ENCODE measurements around the gene DEUP1. TPM values are rescaled to one million over a fixed set of nuclear protein-coding genes. Genes with fewer than 3 reads are reported as not detected.
A peak's percentile ranks its signal among the peaks of the same experiment; 100 is the strongest.

DEUP1 gene
- total RNA-seq: under 1 TPM; 0.34 to 0.50 TPM
- polyA plus RNA-seq (ENCODE audit: insufficient read length in 6 of 6): 1 to 10 TPM; 1.7 to 3.8 (median 3.2) TPM
- long read RNA-seq, donor 1, partial matches to known transcripts: 0 of 27 reads
- long read RNA-seq, donor 1, other reads (novel, unspliced or antisense): 26 of 27 reads
- long read RNA-seq, donor 2, partial matches to known transcripts: 0 of 27 reads
- long read RNA-seq, donor 2, other reads (novel, unspliced or antisense): 27 of 27 reads
- long read RNA-seq, donor 3, partial matches to known transcripts: 0 of 14 reads
- long read RNA-seq, donor 3, other reads (novel, unspliced or antisense): 14 of 14 reads
- long read RNA-seq, donor 4: 0 reads
- long read RNA-seq, donor 5, partial matches to known transcripts: 0 of 17 reads
- long read RNA-seq, donor 5, other reads (novel, unspliced or antisense): 17 of 17 reads
- long read RNA-seq, donor 6, partial matches to known transcripts: 10 of 38 reads
- long read RNA-seq, donor 6, other reads (novel, unspliced or antisense): 28 of 38 reads
- long read RNA-seq, donor 7, partial matches to known transcripts: 0 of 1 reads
- long read RNA-seq, donor 7, other reads (novel, unspliced or antisense): 0 of 1 reads
- long read RNA-seq, donor 8: 0 reads
- long read RNA-seq, donor 9: 0 reads
- long read RNA-seq, donor 10: 0 reads
- long read RNA-seq, donor 11, partial matches to known transcripts: 0 of 12 reads
- long read RNA-seq, donor 11, other reads (novel, unspliced or antisense): 12 of 12 reads
- long read RNA-seq, donor 12: 0 reads

DNA sequence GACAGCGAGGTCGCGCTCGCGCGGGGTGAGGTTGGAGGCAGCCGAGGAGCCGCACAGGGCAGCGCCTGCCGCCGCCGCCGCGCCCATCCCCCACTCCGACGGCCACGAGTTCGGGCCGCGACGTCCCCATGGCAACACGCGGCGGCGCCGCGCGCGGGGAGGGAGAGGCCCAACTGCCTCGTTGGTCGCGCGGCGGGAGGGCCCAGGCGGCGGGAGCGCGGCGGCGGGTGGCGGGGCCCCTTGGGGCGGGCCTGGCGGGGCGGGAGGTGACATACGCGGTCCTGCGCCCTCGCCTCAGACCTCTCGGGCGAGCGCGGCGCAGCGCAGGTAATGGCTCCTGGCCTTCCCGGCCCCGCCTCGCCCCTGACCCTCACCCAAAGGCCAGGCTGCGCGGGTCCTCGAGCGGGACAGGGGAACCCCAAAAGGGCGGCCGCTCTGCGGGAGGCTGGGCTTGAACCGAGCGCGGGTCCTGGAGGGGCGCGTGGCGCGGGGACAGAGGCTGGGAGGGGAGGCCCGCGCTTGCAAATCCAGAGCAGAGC lies at the start of gene DEUP1:
Gene DEUP1, plus strand, starts transcription at position 297 of the 539 bp plus-strand sequence. CDS start 1,518 bp downstream, outside the sequence.
- no peak within 1 kb of the TSS for H3K27ac ChIP-seq
- peak; percentile 99 for ATAC-seq
- no peaks in the 10 kb centered on the region for H3K9me3 ChIP-seq
- no peaks in the 10 kb centered on the region for H3K36me3 ChIP-seq
- peak within 1 kb of the TSS; percentile 24 to 31 for H3K4me3 ChIP-seq
- TF ChIP-seq CTCF (IDR thresholded peaks at IDR 0.05): no peak
- peaks cover 6 to 29% of the 10 kb centered on the region in 2 donors for H3K27me3 ChIP-seq
- peak; percentile 59 to 87 (median 76) for DNase-seq
- intact Hi-C loops (cut with DNase I): no loop called here
- H3K4me1 ChIP-seq: no peaks in the 10 kb centered on the region

DNA sequence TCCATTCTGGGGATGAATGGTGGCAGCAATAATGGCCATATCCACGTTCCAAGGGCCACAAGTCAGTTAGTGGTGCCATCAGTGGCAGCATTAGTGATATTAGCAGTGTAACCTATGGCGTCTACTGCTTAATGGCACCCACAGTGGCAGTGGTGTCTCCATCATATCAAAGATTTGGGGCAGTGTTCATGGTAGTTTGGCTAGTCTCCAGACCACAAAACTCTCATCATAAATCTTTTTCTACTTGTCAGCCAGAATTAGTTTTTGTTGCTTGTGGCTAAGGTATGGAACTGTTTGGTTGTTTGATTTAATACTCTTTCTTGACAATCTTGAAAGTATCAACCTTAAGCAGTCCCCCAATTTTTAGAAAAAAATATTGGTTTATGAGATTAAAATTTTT lies 45.1 kb upstream of the DEUP1 start:
- no peaks in the 10 kb centered on the region for H3K36me3 ChIP-seq
- no peak overlapping the region for H3K27ac ChIP-seq
- no peak for ATAC-seq
- H3K27me3 ChIP-seq: no peaks in the 10 kb centered on the region
- no peak overlapping the region for H3K4me3 ChIP-seq
- no peak for DNase-seq
- intact Hi-C loops (cut with DNase I): no loop called here
- H3K4me1 ChIP-seq: no peaks in the 10 kb centered on the region
- TF ChIP-seq CTCF (IDR thresholded peaks at IDR 0.05): no peak
- H3K9me3 ChIP-seq: no peaks in the 10 kb centered on the region

- ATAC-seq: no peak
- intact Hi-C loops (cut with DNase I): no loop called here
- no peaks in the 10 kb centered on the region for H3K4me1 ChIP-seq
These were observed 43.1 kb upstream of the DEUP1 start for GRCh38 chr11:93287434-93287833.

DNA sequence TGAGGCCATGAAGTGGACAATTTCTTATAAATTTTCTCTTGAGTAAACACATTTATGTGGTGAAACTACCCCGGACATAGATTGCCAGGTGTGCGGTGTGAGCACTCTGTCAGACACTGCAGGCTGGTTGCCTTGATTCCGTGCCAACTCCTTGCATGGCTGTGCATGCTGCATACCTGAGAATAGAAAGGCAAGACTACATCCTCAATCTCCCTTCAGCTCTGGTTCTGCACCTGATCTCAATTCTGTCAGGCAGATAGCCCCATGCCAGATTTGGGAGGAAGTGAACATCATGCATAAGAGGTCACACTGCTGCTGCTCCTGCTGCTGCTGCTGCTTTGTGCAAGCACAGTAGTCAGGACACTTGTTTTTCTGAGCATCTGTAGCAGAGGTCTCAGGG lies 42.5 kb upstream of the DEUP1 start:
- ATAC-seq (no peak), DNase-seq (no peak)
- intact Hi-C loops (cut with DNase I): no loop called here
- no peaks in the 10 kb centered on the region for H3K27me3 ChIP-seq
- no peaks in the 10 kb centered on the region for H3K9me3 ChIP-seq
- no peak overlapping the region for H3K27ac ChIP-seq
- no peak overlapping the region for H3K4me3 ChIP-seq
- H3K4me1 ChIP-seq: no peaks in the 10 kb centered on the region
- H3K36me3 ChIP-seq: no peaks in the 10 kb centered on the region
- TF ChIP-seq CTCF (IDR thresholded peaks at IDR 0.05): no peak

More at GRCh38 chr11:93287434-93287833, 43.1 kb upstream of the DEUP1 start:
- H3K27me3 ChIP-seq: no peaks in the 10 kb centered on the region
- no peak for TF ChIP-seq CTCF (IDR thresholded peaks at IDR 0.05)
- no peak for DNase-seq
- H3K36me3 ChIP-seq: no peaks in the 10 kb centered on the region
- H3K4me3 ChIP-seq: no peak overlapping the region
- no peak overlapping the region for H3K27ac ChIP-seq
- no peaks in the 10 kb centered on the region for H3K9me3 ChIP-seq

DNA sequence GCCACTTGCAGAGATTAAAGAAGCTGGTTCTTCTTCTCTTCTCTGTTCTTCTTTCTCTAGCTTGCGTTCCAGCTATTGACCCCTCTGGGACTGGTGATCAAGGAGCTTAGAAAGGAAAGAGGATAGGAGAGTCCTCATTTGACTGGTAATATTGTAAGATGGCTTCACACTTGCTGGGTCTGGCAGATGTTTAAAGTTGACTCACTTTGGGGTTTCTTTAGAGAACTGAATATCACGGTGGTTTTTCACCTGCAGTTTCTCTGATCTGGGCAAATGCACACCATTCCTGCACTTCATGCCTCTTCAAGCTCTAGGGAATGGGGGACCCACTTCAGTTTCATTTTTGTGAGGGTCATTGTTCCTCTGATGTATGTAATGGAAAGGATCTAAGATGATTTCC lies 41.8 kb upstream of the DEUP1 start:
- intact Hi-C loops (cut with DNase I): no loop called here
- H3K4me1 ChIP-seq: no peaks in the 10 kb centered on the region
- no peak for DNase-seq
- H3K4me3 ChIP-seq: no peak overlapping the region
- no peak overlapping the region for H3K27ac ChIP-seq
- ATAC-seq: no peak
- H3K27me3 ChIP-seq: no peaks in the 10 kb centered on the region
- no peak for TF ChIP-seq CTCF (IDR thresholded peaks at IDR 0.05)
- H3K9me3 ChIP-seq: no peaks in the 10 kb centered on the region
- H3K36me3 ChIP-seq: no peaks in the 10 kb centered on the region

All from left lung (tissue), 14 donors.